Transverse colon (tissue), 4 donors: ENCODE measurements around the gene RAB11FIP3. TPM values are rescaled to one million over a fixed set of nuclear protein-coding genes. Genes with fewer than 3 reads are reported as not detected.
A peak's percentile ranks its signal among the peaks of the same experiment; 100 is the strongest.

Experiments used
- DNase-seq: peaks from one replicate; pipeline ENCODE4 v3.0.0-alpha.2; 2019
- H3K27ac ChIP-seq, 4 donors: fragments of 200-600 bp; sonication (generic); 2 replicates each; pipeline ENCODE4 v1.5.1; 2016 to 2018; ENCODE audit warnings: inconsistent platforms in 4 of 4
- H3K27me3 ChIP-seq: fragments of 200-600 bp; sonication (generic); 2 replicates; pipeline ENCODE4 v1.5.1; 2017; ENCODE audit warnings: inconsistent platforms
- H3K36me3 ChIP-seq, 4 donors: fragments of 200-600 bp; sonication (generic); 2 replicates each; pipeline ENCODE4 v1.5.1; 2017 to 2019; ENCODE audit warnings: inconsistent platforms in 4 of 4
- H3K4me1 ChIP-seq, 4 donors: fragments of 200-600 bp; sonication (generic); 2 replicates each; pipeline ENCODE4 v1.5.1; 2017 to 2020; ENCODE audit warnings: inconsistent platforms in 4 of 4
- H3K4me3 ChIP-seq, 4 donors: fragments of 200-600 bp; sonication (generic); 1 replicate in 1 of 4; 2 replicates in 3 of 4; pipeline versions ENCODE4 v1.5.1 to v1.6.1; 2017 to 2019; ENCODE audit warnings: inconsistent platforms in 4 of 4
- H3K9me3 ChIP-seq, 2 donors: fragments of 200-600 bp; sonication (generic); 2 replicates each; pipeline ENCODE4 v1.5.1; 2017 to 2019; ENCODE audit warnings: inconsistent platforms in 2 of 2
- CTCF ChIP-seq, 5 experiments: fragments of 200-600 bp in 3 of 5; fragments of 450-650 bp in 2 of 5; sonication (generic) in 3 of 5; IDR thresholded peaks; 1 replicate in 2 of 5; 2 replicates in 3 of 5; pipeline ENCODE4 v1.5.1; 2016 to 2017; ENCODE audit warnings: antibody characterized with exemption in 5 of 5, inconsistent platforms in 3 of 5, mild to moderate bottlenecking in 2 of 5, moderate library complexity in 1 of 5
- EP300 ChIP-seq: sonication (generic); formaldehyde crosslinking; IDR thresholded peaks from one replicate; pipeline ENCODE4 v1.6.1; 2017; ENCODE audit warnings: antibody characterized with exemption, low read depth
- POLR2A ChIP-seq: fragments of 450-650 bp; IDR thresholded peaks from one replicate; pipeline ENCODE4 v1.6.1; 2016; ENCODE audit warnings: antibody characterized with exemption, mild to moderate bottlenecking, moderate library complexity
- POLR2AphosphoS5 ChIP-seq, 3 donors: sonication (generic); formaldehyde crosslinking; IDR thresholded peaks; one replicate each; pipeline ENCODE4 v1.6.1; 2016; ENCODE audit warnings: antibody characterized with exemption in 3 of 3
- WGBS, 2 donors: methylation state at CpG; one replicate each; pipeline ENCODE4 v1.1.5; 2018; ENCODE audit warnings: low coverage in 1 of 2; 5-methylcytosine and 5-hydroxymethylcytosine counted together
- in situ Hi-C, 4 donors: fragments of 200-750 bp; cut with MboI; loops; one replicate each; pipeline versions ENCODE4 v1.15.0 to v1.15.1; 2017; ENCODE audit warnings: low sequenced_read_pairs in 3 of 4, low pct_ligation_motif_present in 1 of 4, low pct_unique_long_range_greater_than_20kb in 1 of 4
- intact Hi-C: fragments of 100-400 bp; cut with DNase I; formaldehyde crosslinking; loops from one replicate; pipeline ENCODE4 v1.15.1; 2023; ENCODE audit warnings: low total_unique reads
- total RNA-seq, 4 donors: library from RNA; depleted of rRNA; stranded (reverse); fragments of >200 nt; gene quantifications; one replicate each; pipeline ENCODE4 v1.1.0, GENCODE V29; 2016

RAB11FIP3 gene
- total RNA-seq, 4 donors from 2014 or later: 21.6 to 56.5 (median 42.2) TPM

- peaks cover 36 to 61% (median 53%) of the 10 kb centered on the region in 4 donors for H3K4me1 ChIP-seq
- no peaks in the 10 kb centered on the region for H3K36me3 ChIP-seq
- intact Hi-C loops (no loop called here), in situ Hi-C loops (no loop called here)
- 6% methylated on average over 24 of the region's 26 CpGs; no CpG with 5 or more reads in 1 of the 2 donors for WGBS, 2 donors
- no peaks in the 10 kb centered on the region for H3K27me3 ChIP-seq
- peak; percentile 43 for DNase-seq
- no peaks in the 10 kb centered on the region for H3K9me3 ChIP-seq
- peak overlapping the region; percentile 69 to 89 (median 78) for H3K4me3 ChIP-seq
- TF ChIP-seq EP300 (no peak), POLR2A (no peak), POLR2AphosphoS5 (IDR thresholded peaks at IDR 0.05) (no peak), CTCF (IDR thresholded peaks at IDR 0.05) (no peak)
- H3K27ac ChIP-seq: peak overlapping the region; percentile 93 to 98 (median 97)
Measured at GRCh38 chr16:526181-527014, 100.9 kb downstream of the RAB11FIP3 start.

GRCh38 chr16:527015-527903 lies 101.8 kb downstream of the RAB11FIP3 start, which contains the start of gene CAPN15:
TSS of gene CAPN15 (plus strand) at chr16:527712. CDS start at chr16:546839, 19,127 bp downstream.
- TF ChIP-seq POLR2A: peak; percentile 74
- peak; percentile 33 to 88 (median 45) for TF ChIP-seq CTCF (IDR thresholded peaks at IDR 0.05)
- TF ChIP-seq EP300: no peak
- peak; percentile 61 to 92 (median 85) for TF ChIP-seq POLR2AphosphoS5 (IDR thresholded peaks at IDR 0.05)
- H3K36me3 ChIP-seq: no peaks in the 10 kb centered on the region
- peak within 1 kb of the TSS; percentile 93 to 98 (median 97) for H3K27ac ChIP-seq
- no peaks in the 10 kb centered on the region for H3K9me3 ChIP-seq
- intact Hi-C loops: no loop called here
- in situ Hi-C loops: no loop called here
- H3K4me1 ChIP-seq: peaks cover 33 to 59% (median 50%) of the 10 kb centered on the region in 4 donors
- H3K4me3 ChIP-seq: peak within 1 kb of the TSS; percentile 76 to 89 (median 82)
- peak; percentile 89 for DNase-seq
- WGBS, 2 donors: 0% methylated on average over 29 of the region's 129 CpGs; no CpG with 5 or more reads in 1 of the 2 donors
- no peaks in the 10 kb centered on the region for H3K27me3 ChIP-seq

- in situ Hi-C loops: no loop called here
- no peaks in the 10 kb centered on the region for H3K36me3 ChIP-seq
- TF ChIP-seq CTCF (IDR thresholded peaks at IDR 0.05) (no peak), POLR2AphosphoS5 (IDR thresholded peaks at IDR 0.05) (peak; percentile 55 to 93 (median 90)), POLR2A (peak; percentile 96), EP300 (no peak)
- peak overlapping the region; percentile 93 to 98 (median 97) for H3K27ac ChIP-seq
- intact Hi-C loops: no loop called here
- H3K9me3 ChIP-seq: no peaks in the 10 kb centered on the region
- peak overlapping the region; percentile 76 to 89 (median 82) for H3K4me3 ChIP-seq
- peaks cover 36 to 65% (median 54%) of the 10 kb centered on the region in 4 donors for H3K4me1 ChIP-seq
- DNase-seq: peak; percentile 87
- WGBS, 2 donors: 2% methylated on average over 17 of the region's 55 CpGs; no CpG with 5 or more reads in 1 of the 2 donors
- H3K27me3 ChIP-seq: no peaks in the 10 kb centered on the region
Measured at GRCh38 chr16:528111-529011, 102.9 kb downstream of the RAB11FIP3 start.
